NCI-H1436 (cell line): ENCODE results near the gene OR11H6.
"Not testable (repeated sequence)": the region's sequence is repeated elsewhere in the genome, so short reads cannot be mapped to it uniquely, and the experiment has no call there.

Source experiments
- DNase-seq: peaks from one replicate; lab custom pipeline; 2025; lab: John Stamatoyannopoulos, UW

The OR11H6 gene

GRCh38 chr14:20223410-20223809 lies at the start of gene OR11H6:
OR11H6 (plus strand) TSS chr14:20223710; CDS start chr14:20223710, 0 bp downstream.
- DNase-seq, result no peak

- DNase-seq, result not testable (repeated sequence)
Observed at GRCh38 chr14:20174205-20174604, 49.3 kb upstream of the OR11H6 start.

GRCh38 chr14:20176330-20176729 lies 47.2 kb upstream of the OR11H6 start:
- DNase-seq, result no peak

GRCh38 chr14:20177433-20177974 lies 46.0 kb upstream of the OR11H6 start:
- no peak for DNase-seq

- DNase-seq, result no peak
Observed at GRCh38 chr14:20179218-20179617, 44.3 kb upstream of the OR11H6 start.

- no peak for DNase-seq
Observed at GRCh38 chr14:20179880-20180279, 43.6 kb upstream of the OR11H6 start.

GRCh38 chr14:20180486-20180885 lies 43.0 kb upstream of the OR11H6 start:
- no peak for DNase-seq

GRCh38 chr14:20184181-20184580 lies 39.3 kb upstream of the OR11H6 start:
- no peak for DNase-seq

- DNase-seq, result no peak
Observed at GRCh38 chr14:20190596-20190995, 32.9 kb upstream of the OR11H6 start, which contains the start of gene OR11G2. OR11G2 (plus strand) TSS chr14:20190896; CDS start chr14:20197438, 6,542 bp downstream.

- no peak for DNase-seq
Observed at GRCh38 chr14:20191396-20191795, 32.1 kb upstream of the OR11H6 start.

GRCh38 chr14:20194101-20194500 lies 29.4 kb upstream of the OR11H6 start:
- no peak for DNase-seq

- not testable (repeated sequence) for DNase-seq
Observed at GRCh38 chr14:20195170-20195569, 28.3 kb upstream of the OR11H6 start.

- no peak for DNase-seq
Observed at GRCh38 chr14:20195911-20196310, 27.6 kb upstream of the OR11H6 start.

- DNase-seq, result no peak
Observed at GRCh38 chr14:20197459-20197858, 26.1 kb upstream of the OR11H6 start.

GRCh38 chr14:20198991-20199390 lies 24.5 kb upstream of the OR11H6 start:
- DNase-seq, result no peak

GRCh38 chr14:20204721-20205120 lies 18.8 kb upstream of the OR11H6 start:
- no peak for DNase-seq

GRCh38 chr14:20209595-20209994 lies 13.9 kb upstream of the OR11H6 start:
- no peak for DNase-seq

- DNase-seq, result not testable (repeated sequence)
Observed at GRCh38 chr14:20212406-20212805, 11.1 kb upstream of the OR11H6 start.

GRCh38 chr14:20215196-20215595 lies 8.3 kb upstream of the OR11H6 start:
- DNase-seq, result no peak

GRCh38 chr14:20219033-20219432 lies 4.5 kb upstream of the OR11H6 start:
- DNase-seq, result no peak

GRCh38 chr14:20228681-20229080 lies 5.2 kb downstream of the OR11H6 start, which contains the start of gene OR11H7:
OR11H7 (plus strand) TSS chr14:20228981.
- no peak for DNase-seq

GRCh38 chr14:20235415-20235814 lies 11.9 kb downstream of the OR11H6 start:
- not testable (repeated sequence) for DNase-seq

GRCh38 chr14:20247646-20248246 lies 24.2 kb downstream of the OR11H6 start:
- DNase-seq, result peak; percentile 6

- DNase-seq, result no peak
Observed at GRCh38 chr14:20262642-20263128, 39.2 kb downstream of the OR11H6 start.
